ENCODE data around the gene AKAP3.

DNA sequence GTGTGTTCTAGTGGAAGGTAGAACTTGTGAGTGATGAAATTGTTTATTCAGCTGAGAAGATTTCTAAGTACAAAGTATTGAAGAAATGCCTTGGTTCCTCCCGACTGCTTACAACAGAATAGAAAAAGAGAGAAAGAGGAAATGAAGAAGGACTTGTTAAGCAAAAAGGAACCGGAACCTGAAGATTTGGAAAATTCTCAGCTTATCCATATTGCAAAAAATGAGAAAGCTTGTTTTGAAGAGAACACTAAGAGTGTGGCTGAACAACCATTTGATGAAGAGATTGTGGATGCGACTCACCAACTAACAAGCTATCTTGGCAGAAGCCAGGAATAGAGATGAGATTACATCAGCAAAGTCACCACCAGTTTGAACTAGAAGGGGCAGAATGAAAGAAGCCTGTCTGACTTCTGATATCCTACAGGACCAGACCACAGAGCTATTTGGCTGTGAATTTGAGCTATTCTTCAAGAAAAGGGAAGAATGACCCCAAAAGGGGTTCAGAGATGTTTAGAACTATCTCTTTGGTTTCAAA is 15.2 kb upstream of the AKAP3 start:
- TF ChIP-seq, protein P1, sequence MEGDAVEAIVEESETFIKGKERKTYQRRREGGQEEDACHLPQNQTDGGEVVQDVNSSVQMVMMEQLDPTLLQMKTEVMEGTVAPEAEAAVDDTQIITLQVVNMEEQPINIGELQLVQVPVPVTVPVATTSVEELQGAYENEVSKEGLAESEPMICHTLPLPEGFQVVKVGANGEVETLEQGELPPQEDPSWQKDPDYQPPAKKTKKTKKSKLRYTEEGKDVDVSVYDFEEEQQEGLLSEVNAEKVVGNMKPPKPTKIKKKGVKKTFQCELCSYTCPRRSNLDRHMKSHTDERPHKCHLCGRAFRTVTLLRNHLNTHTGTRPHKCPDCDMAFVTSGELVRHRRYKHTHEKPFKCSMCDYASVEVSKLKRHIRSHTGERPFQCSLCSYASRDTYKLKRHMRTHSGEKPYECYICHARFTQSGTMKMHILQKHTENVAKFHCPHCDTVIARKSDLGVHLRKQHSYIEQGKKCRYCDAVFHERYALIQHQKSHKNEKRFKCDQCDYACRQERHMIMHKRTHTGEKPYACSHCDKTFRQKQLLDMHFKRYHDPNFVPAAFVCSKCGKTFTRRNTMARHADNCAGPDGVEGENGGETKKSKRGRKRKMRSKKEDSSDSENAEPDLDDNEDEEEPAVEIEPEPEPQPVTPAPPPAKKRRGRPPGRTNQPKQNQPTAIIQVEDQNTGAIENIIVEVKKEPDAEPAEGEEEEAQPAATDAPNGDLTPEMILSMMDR (IDR thresholded peaks at IDR 0.05) = no peak
- TF ChIP-seq PHF8 (IDR thresholded peaks at IDR 0.05; ENCODE audit: borderline replicate concordance, low read depth) = no peak
